HCT116 (cell line): ENCODE results near the gene PRPF39. TPM values are rescaled to one million over a fixed set of nuclear protein-coding genes. Genes with fewer than 3 reads are reported as not detected.

Source experiments
- ATAC-seq: fragments of 200-7000 bp; cut with Tn5 transposase; 2 replicates; pipeline ENCODE4 v1.9.1; 2020; ENCODE audit warnings: mild to moderate bottlenecking, moderate library complexity
- BruUV-seq: library from RNA; stranded (reverse); fragments of 400-500 nt; replicated peaks from 2 replicates; lab custom pipeline; 2021; lab: Mats Ljungman, UMichigan
- CTCF ChIA-PET: fragments of 300-600 bp; sonication (Branson Sonifier 250); formaldehyde crosslinking; loops from one replicate; lab custom pipeline; 2021; ENCODE audit warnings: antibody characterized with exemption; lab: Charles Lee
- POLR2A ChIA-PET: fragments of 300-600, 350-600 bp; sonication (Branson Sonifier 250); formaldehyde crosslinking; loops from one replicate; lab custom pipeline; 2021; ENCODE audit warnings: antibody characterized with exemption; lab: Charles Lee
- RAD21 ChIA-PET, 2 experiments: fragments of 300-600 bp; sonication (Branson Sonifier 250); formaldehyde crosslinking; loops; one replicate each; lab custom pipeline; 2023; ENCODE audit warnings: low total read pairs in 2 of 2; ENCODE audit not compliant: uncharacterized antibody in 2 of 2, unreplicated experiment in 2 of 2, low non-redundant PET in 1 of 2; lab: Charles Lee
- DNase-seq: peaks from one replicate; pipeline ENCODE4 v3.0.0-alpha.2; 2010; ENCODE audit warnings: low read depth, low spot score
- H2AFZ ChIP-seq: fragments of 200-600 bp; shearing (Covaris generic), sonication (generic); 2 replicates; pipeline ENCODE4 v1.6.1; 2017; ENCODE audit warnings: low read depth, mixed run types, mixed read lengths, antibody characterized with exemption, low read length; ENCODE audit not compliant: poor library complexity, severe bottlenecking
- H3K27ac ChIP-seq: 2 replicates; pipeline ENCODE4 v1.5.1; 2012; ENCODE audit warnings: low read depth, low read length
- H3K27me3 ChIP-seq: fragments of 200-600 bp; sonication (generic); 2 replicates; pipeline ENCODE4 v1.6.1; 2016; ENCODE audit warnings: mixed run types, low read length, mixed read lengths; ENCODE audit not compliant: insufficient read depth
- H3K36me3 ChIP-seq, 2 experiments: fragments of 200-500 bp in 1 of 2; fragments of 200-600 bp in 1 of 2; sonication (Bioruptor generic) in 1 of 2; sonication (generic) in 1 of 2; 2 replicates each; pipeline versions ENCODE4 v1.5.1 to v1.6.1; 2014 to 2016; ENCODE audit warnings: low read length in 2 of 2, inconsistent platforms in 1 of 2, mixed read lengths in 1 of 2, mixed run types in 1 of 2; ENCODE audit not compliant: insufficient read depth in 2 of 2, control insufficient read depth in 1 of 2
- H3K4me1 ChIP-seq, 2 experiments: fragments of 200-600 bp in 1 of 2; sonication (generic) in 1 of 2; 2 replicates each; pipeline versions ENCODE4 v1.5.1 to v1.6.1; 2012 to 2017; ENCODE audit warnings: low read length in 2 of 2, inconsistent platforms in 1 of 2, mild to moderate bottlenecking in 1 of 2, mixed read lengths in 1 of 2, mixed run types in 1 of 2, moderate library complexity in 1 of 2; ENCODE audit not compliant: insufficient read depth in 2 of 2, control insufficient read depth in 1 of 2
- H3K4me2 ChIP-seq: fragments of 200-600 bp; sonication (generic); 2 replicates; pipeline ENCODE4 v1.6.1; 2017; ENCODE audit warnings: mixed run types, low read length, mixed read lengths
- H3K4me3 ChIP-seq, 2 experiments: fragments of 200-600 bp in 1 of 2; sonication (generic) in 1 of 2; replicated peaks in 1 of 2; 2 replicates each; pipeline ENCODE4 v1.5.1; 2011 to 2016; ENCODE audit warnings: low read length in 2 of 2, control low read depth in 1 of 2, low read depth in 1 of 2, mild to moderate bottlenecking in 1 of 2, mixed read lengths in 1 of 2, mixed run types in 1 of 2
- H3K79me2 ChIP-seq: fragments of 200-600 bp; sonication (generic); 2 replicates; pipeline ENCODE4 v1.6.1; 2017; ENCODE audit warnings: mild to moderate bottlenecking, mixed run types, low read length, moderate library complexity, mixed read lengths; ENCODE audit not compliant: insufficient read depth
- H3K9ac ChIP-seq: fragments of 200-600 bp; sonication (generic); 2 replicates; pipeline ENCODE4 v1.6.1; 2016; ENCODE audit warnings: low read length, mixed read lengths
- H3K9me2 ChIP-seq: fragments of 200-600 bp; sonication (generic), shearing (Covaris generic); 2 replicates; pipeline ENCODE4 v1.6.1; 2017; ENCODE audit warnings: mixed run types, mild to moderate bottlenecking, moderate library complexity; ENCODE audit not compliant: insufficient read depth
- H3K9me3 ChIP-seq, 2 experiments: fragments of 200-500 bp in 1 of 2; fragments of 200-600 bp in 1 of 2; sonication (Bioruptor generic) in 1 of 2; sonication (generic) in 1 of 2; 2 replicates each; pipeline ENCODE4 v1.6.1; 2014 to 2017; ENCODE audit warnings: low read length in 2 of 2, mixed read lengths in 2 of 2, inconsistent platforms in 1 of 2, low read depth in 1 of 2, mild to moderate bottlenecking in 1 of 2, mixed run types in 1 of 2, moderate library complexity in 1 of 2; ENCODE audit not compliant: control insufficient read depth in 1 of 2, insufficient read depth in 1 of 2
- H4K20me1 ChIP-seq: fragments of 200-600 bp; sonication (generic), shearing (Covaris generic); 2 replicates; pipeline ENCODE4 v1.6.1; 2017; ENCODE audit warnings: mixed run types, mild to moderate bottlenecking, moderate library complexity; ENCODE audit not compliant: insufficient read depth
- CTCF ChIP-seq, 3 experiments: fragments of 200-600 bp in 1 of 3; sonication (generic) in 1 of 3; IDR thresholded peaks in 2 of 3; conservative IDR thresholded peaks in 1 of 3; 2 replicates each; pipeline ENCODE4 v1.5.1; 2012 to 2017; ENCODE audit warnings: low read depth in 2 of 3, low read length in 2 of 3, antibody characterized with exemption in 1 of 3, borderline replicate concordance in 1 of 3, control low read depth in 1 of 3, mild to moderate bottlenecking in 1 of 3, mixed read lengths in 1 of 3, mixed run types in 1 of 3, moderate library complexity in 1 of 3; ENCODE audit not compliant: insufficient read depth in 1 of 3
- EGR1 ChIP-seq: IDR thresholded peaks from 2 replicates; pipeline ENCODE4 v1.6.1; 2012; ENCODE audit warnings: low read depth
- EZH2 ChIP-seq: fragments of 200-600 bp; sonication (generic); IDR thresholded peaks from 2 replicates; pipeline ENCODE4 v1.6.1; 2017; ENCODE audit warnings: antibody characterized with exemption, mixed run types
- FOSL1 ChIP-seq: IDR thresholded peaks from 2 replicates; pipeline ENCODE4 v1.6.1; 2012; ENCODE audit warnings: low read depth
- JUND ChIP-seq: IDR thresholded peaks from 2 replicates; pipeline ENCODE4 v1.6.1; 2012
- POLR2A ChIP-seq: IDR thresholded peaks from 2 replicates; pipeline ENCODE4 v1.7.0; 2011; ENCODE audit warnings: borderline replicate concordance; ENCODE audit not compliant: insufficient read depth, insufficient read length; ENCODE audit errors: extremely low read depth
- RAD21 ChIP-seq: IDR thresholded peaks from 2 replicates; pipeline ENCODE4 v1.6.1; 2012; ENCODE audit warnings: low read depth, mild to moderate bottlenecking
- SP1 ChIP-seq: IDR thresholded peaks from 2 replicates; pipeline ENCODE4 v1.6.1; 2012; ENCODE audit warnings: low read depth
- TCF7L2 ChIP-seq: IDR thresholded peaks from 2 replicates; pipeline ENCODE4 v1.7.0; 2011; ENCODE audit warnings: borderline replicate concordance, inconsistent platforms; ENCODE audit not compliant: insufficient read depth, insufficient read length; ENCODE audit errors: extremely low read depth
- YY1 ChIP-seq: IDR thresholded peaks from 2 replicates; pipeline ENCODE4 v1.6.1; 2011; ENCODE audit warnings: low read length, low read depth, moderate library complexity, mild to moderate bottlenecking; ENCODE audit not compliant: insufficient replicate concordance; ENCODE audit errors: extremely low read depth
- ZBTB33 ChIP-seq: IDR thresholded peaks from 2 replicates; pipeline ENCODE4 v1.6.1; 2011; ENCODE audit warnings: mild to moderate bottlenecking, low read length, moderate library complexity; ENCODE audit not compliant: insufficient replicate concordance; ENCODE audit errors: extremely low read depth
- ZNF274 ChIP-seq: fragments of 200-500 bp; sonication (Bioruptor generic); IDR thresholded peaks from 2 replicates; pipeline ENCODE4 v1.6.1; 2014; ENCODE audit warnings: mild to moderate bottlenecking, low read depth, low read length, inconsistent platforms
- intact Hi-C: fragments of 100-400 bp; cut with micrococcal nuclease; formaldehyde crosslinking; loops from 2 replicates; pipeline ENCODE4 v1.10.0; 2022
- total RNA-seq: library from RNA; stranded (reverse); gene quantifications from one replicate; pipeline ENCODE4 v1.2.1, GENCODE V29; 2021; ENCODE audit not compliant: unreplicated experiment
- TF ChIP-seq, protein P1 (sequence below): IDR thresholded peaks from 2 replicates; pipeline ENCODE4 v1.6.1; 2012; ENCODE audit warnings: low read depth

Gene PRPF39
- total RNA-seq, 1 experiment from 2014 or later: 44.7 TPM

GRCh38 chr14:45038865-45039264, 45.1 kb upstream of the PRPF39 start:
- Histone ChIP-seq H3K9me3 (peaks cover 9 to 15% of the 10 kb centered on the region in 2 experiments; a peak in 2 of 4 replicates), H3K27me3 (no peaks in the 10 kb centered on the region), H2AFZ (no peak overlapping the region), H3K27ac (no peak overlapping the region), H3K36me3 (no peaks in the 10 kb centered on the region), H4K20me1 (no peaks in the 10 kb centered on the region), H3K9me2 (no peaks in the 10 kb centered on the region), H3K4me2 (no peak overlapping the region), H3K79me2 (no peaks in the 10 kb centered on the region), H3K9ac (no peak overlapping the region), H3K4me1 (no peaks in the 10 kb centered on the region), H3K4me3 (no peak overlapping the region)
- intact Hi-C loops: no loop called here
- ChIA-PET RAD21 (no interaction called here), POLR2A (no interaction called here), CTCF (no interaction called here)
- no peak for TF ChIP-seq POLR2A
- no peak for TF ChIP-seq JUND
- TF ChIP-seq SP1: no peak
- no peak for TF ChIP-seq TCF7L2
- no peak for TF ChIP-seq YY1
- no peak for TF ChIP-seq RAD21
- TF ChIP-seq FOSL1: no peak
- no peak for TF ChIP-seq CTCF (IDR thresholded peaks at IDR 0.05 in 2 of 3, conservative IDR thresholded peaks at IDR 0.05 in 1 of 3; ENCODE audit: borderline replicate concordance in 1 of 3, insufficient read depth in 1 of 3, low read depth in 2 of 3, low read length in 2 of 3)
- TF ChIP-seq EGR1: no peak
- TF ChIP-seq ZBTB33: no peak
- TF ChIP-seq ZNF274: no peak
- TF ChIP-seq EZH2: no peak
- TF ChIP-seq, protein P1, sequence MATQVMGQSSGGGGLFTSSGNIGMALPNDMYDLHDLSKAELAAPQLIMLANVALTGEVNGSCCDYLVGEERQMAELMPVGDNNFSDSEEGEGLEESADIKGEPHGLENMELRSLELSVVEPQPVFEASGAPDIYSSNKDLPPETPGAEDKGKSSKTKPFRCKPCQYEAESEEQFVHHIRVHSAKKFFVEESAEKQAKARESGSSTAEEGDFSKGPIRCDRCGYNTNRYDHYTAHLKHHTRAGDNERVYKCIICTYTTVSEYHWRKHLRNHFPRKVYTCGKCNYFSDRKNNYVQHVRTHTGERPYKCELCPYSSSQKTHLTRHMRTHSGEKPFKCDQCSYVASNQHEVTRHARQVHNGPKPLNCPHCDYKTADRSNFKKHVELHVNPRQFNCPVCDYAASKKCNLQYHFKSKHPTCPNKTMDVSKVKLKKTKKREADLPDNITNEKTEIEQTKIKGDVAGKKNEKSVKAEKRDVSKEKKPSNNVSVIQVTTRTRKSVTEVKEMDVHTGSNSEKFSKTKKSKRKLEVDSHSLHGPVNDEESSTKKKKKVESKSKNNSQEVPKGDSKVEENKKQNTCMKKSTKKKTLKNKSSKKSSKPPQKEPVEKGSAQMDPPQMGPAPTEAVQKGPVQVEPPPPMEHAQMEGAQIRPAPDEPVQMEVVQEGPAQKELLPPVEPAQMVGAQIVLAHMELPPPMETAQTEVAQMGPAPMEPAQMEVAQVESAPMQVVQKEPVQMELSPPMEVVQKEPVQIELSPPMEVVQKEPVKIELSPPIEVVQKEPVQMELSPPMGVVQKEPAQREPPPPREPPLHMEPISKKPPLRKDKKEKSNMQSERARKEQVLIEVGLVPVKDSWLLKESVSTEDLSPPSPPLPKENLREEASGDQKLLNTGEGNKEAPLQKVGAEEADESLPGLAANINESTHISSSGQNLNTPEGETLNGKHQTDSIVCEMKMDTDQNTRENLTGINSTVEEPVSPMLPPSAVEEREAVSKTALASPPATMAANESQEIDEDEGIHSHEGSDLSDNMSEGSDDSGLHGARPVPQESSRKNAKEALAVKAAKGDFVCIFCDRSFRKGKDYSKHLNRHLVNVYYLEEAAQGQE: no peak
- DNase-seq (no peak), ATAC-seq (no peak)
- no TSS peak for BruUV-seq
